GM12878 (cell line): ENCODE data around the gene PLPP1. TPM values are rescaled to one million over a fixed set of nuclear protein-coding genes. Genes with fewer than 3 reads are reported as not detected.

Experiments used
- ATAC-seq: fragments of 200-7000 bp; cut with Tn5 transposase; 3 replicates; pipeline ENCODE4 v1.9.1; 2020; ENCODE audit warnings: mild to moderate bottlenecking, moderate library complexity
- BruUV-seq: library from RNA; stranded (reverse); fragments of 400-500 nt; replicated peaks from 2 replicates; lab custom pipeline; 2021; lab: Mats Ljungman, UMichigan
- CTCF ChIA-PET: fragments of 300-600 bp; sonication (Branson Sonifier 250); formaldehyde crosslinking; extraction: SDS; loops from one replicate; lab custom pipeline; 2021; ENCODE audit warnings: inconsistent platforms; lab: Yijun Ruan, JAX
- POLR2A ChIA-PET: fragments of 350-600 bp; formaldehyde crosslinking; extraction: SDS; loops from one replicate; lab custom pipeline; 2021; ENCODE audit warnings: inconsistent platforms; lab: Charles Lee
- RAD21 ChIA-PET: fragments of 300-600 bp; sonication (Branson Sonifier 250); formaldehyde crosslinking; loops from one replicate; lab custom pipeline; 2023; ENCODE audit warnings: antibody characterized with exemption; ENCODE audit not compliant: unreplicated experiment; lab: Charles Lee
- SMC1A ChIA-PET: fragments of 300-600 bp; sonication (Branson Sonifier 250); formaldehyde crosslinking; loops from one replicate; lab custom pipeline; 2023; ENCODE audit not compliant: unreplicated experiment, uncharacterized antibody; lab: Charles Lee
- DNase-seq: peaks from one replicate; pipeline ENCODE4 v3.0.0-alpha.2; 2011; ENCODE audit warnings: low read depth, low spot score
- FAIRE-seq: peaks from 3 replicates; lab custom pipeline; 2011; peaks lifted over from hg19 to GRCh38; lab: Jason Lieb, UNC
- H2AFZ ChIP-seq: 2 replicates; pipeline ENCODE4 v1.6.0; 2011; ENCODE audit warnings: low read depth, low read length, control low read depth; ENCODE audit not compliant: control insufficient read depth
- H3K27ac ChIP-seq: 2 replicates; pipeline ENCODE4 v1.5.1; 2011; ENCODE audit warnings: control low read depth; ENCODE audit not compliant: control insufficient read depth, insufficient read depth
- H3K27me3 ChIP-seq, 2 experiments: replicated peaks in 1 of 2; 2 replicates each; pipeline versions ENCODE4 v1.6.0 to v1.6.1; 2011; ENCODE audit warnings: low read length in 1 of 2; ENCODE audit not compliant: control insufficient read depth in 2 of 2, insufficient read depth in 2 of 2
- H3K36me3 ChIP-seq, 2 experiments: 2 replicates each; pipeline ENCODE4 v1.5.1; 2011; ENCODE audit warnings: low read length in 1 of 2; ENCODE audit not compliant: control insufficient read depth in 2 of 2, insufficient read depth in 2 of 2
- H3K4me1 ChIP-seq: 2 replicates; pipeline ENCODE4 v1.6.1; 2011; ENCODE audit warnings: mild to moderate bottlenecking, low read length, moderate library complexity, mixed read lengths; ENCODE audit not compliant: control insufficient read depth, insufficient read depth
- H3K4me2 ChIP-seq: 2 replicates; pipeline ENCODE4 v1.6.0; 2011; ENCODE audit warnings: control low read depth; ENCODE audit not compliant: control insufficient read depth, insufficient read depth
- H3K4me3 ChIP-seq: fragments of 200-600 bp; sonication (generic); 2 replicates; pipeline ENCODE4 v1.5.1; 2016
- H3K79me2 ChIP-seq: 2 replicates; pipeline ENCODE4 v1.6.0; 2011; ENCODE audit warnings: low read length; ENCODE audit not compliant: control insufficient read depth, insufficient read depth
- H3K9ac ChIP-seq: 2 replicates; pipeline ENCODE4 v1.8.0; 2011; ENCODE audit warnings: low read length, control low read depth, mixed read lengths; ENCODE audit not compliant: control insufficient read depth, insufficient read depth
- H3K9me3 ChIP-seq: replicated peaks from 3 replicates; pipeline ENCODE4 v1.5.1; 2011; ENCODE audit warnings: mild to moderate bottlenecking, low read length; ENCODE audit not compliant: control insufficient read depth, insufficient read depth
- H4K20me1 ChIP-seq: 2 replicates; pipeline ENCODE4 v1.6.0; 2011; ENCODE audit not compliant: control insufficient read depth, insufficient read depth
- FOS ChIP-seq: IDR thresholded peaks from 3 replicates; pipeline ENCODE4 v1.6.1; 2011; ENCODE audit warnings: borderline replicate concordance; ENCODE audit not compliant: insufficient read length; ENCODE audit errors: extremely low read depth
- FOXM1 ChIP-seq: IDR thresholded peaks from 2 replicates; pipeline ENCODE4 v1.6.1; 2012; ENCODE audit warnings: low read depth, mild to moderate bottlenecking, inconsistent platforms, low read length, moderate library complexity
- MLLT1 ChIP-seq: fragments of 450-650 bp; IDR thresholded peaks from 2 replicates; pipeline ENCODE4 v1.6.1; 2016; ENCODE audit warnings: mild to moderate bottlenecking
- NFYA ChIP-seq: IDR thresholded peaks from 2 replicates; pipeline ENCODE4 v1.6.1; 2011; ENCODE audit warnings: low read depth, mild to moderate bottlenecking, low read length, improper control_type of control experiment, borderline replicate concordance
- NFYB ChIP-seq: IDR thresholded peaks from 2 replicates; pipeline ENCODE4 v1.6.1; 2011; ENCODE audit warnings: low read depth, mild to moderate bottlenecking, low read length, improper control_type of control experiment, moderate library complexity; ENCODE audit not compliant: insufficient read depth
- POLR2AphosphoS5 ChIP-seq: IDR thresholded peaks from 2 replicates; pipeline ENCODE4 v1.6.1; 2011; ENCODE audit warnings: mild to moderate bottlenecking, low read length, inconsistent platforms
- RUNX3 ChIP-seq: IDR thresholded peaks from 2 replicates; pipeline ENCODE4 v1.6.1; 2012; ENCODE audit warnings: low read length, inconsistent platforms
- SIX5 ChIP-seq: IDR thresholded peaks from 2 replicates; pipeline ENCODE4 v1.6.1; 2011; ENCODE audit warnings: mild to moderate bottlenecking, low read depth, low read length, moderate library complexity; ENCODE audit not compliant: severe bottlenecking
- WRNIP1 ChIP-seq: IDR thresholded peaks from 2 replicates; pipeline ENCODE4 v1.6.1; 2011; ENCODE audit warnings: low read depth, low read length, improper control_type of control experiment, borderline replicate concordance
- ZBTB40 ChIP-seq: fragments of 450-650 bp; IDR thresholded peaks from 2 replicates; pipeline ENCODE4 v1.6.1; 2016; ENCODE audit warnings: mild to moderate bottlenecking, moderate library complexity, borderline replicate concordance
- ZNF622 ChIP-seq: fragments of 450-650 bp; IDR thresholded peaks from 2 replicates; pipeline ENCODE4 v1.6.1; 2017; ENCODE audit warnings: mild to moderate bottlenecking, inconsistent platforms
- WGBS: methylation state at CpG from one replicate; pipeline ENCODE4 v1.1.6; 2016; ENCODE audit warnings: low lambda C conversion rate; ENCODE audit not compliant: insufficient replicate concordance, insufficient coverage; ENCODE audit errors: missing lambda C conversion rate; 5-methylcytosine and 5-hydroxymethylcytosine counted together
- in situ Hi-C: fragments of 300-500 bp; cut with MboI; formaldehyde crosslinking; loops from 9 replicates; pipeline ENCODE4 v1.14.3; 2018; ENCODE audit warnings: mixed read lengths
- intact Hi-C: fragments of 100-400 bp; cut with micrococcal nuclease; formaldehyde crosslinking; loops from one replicate; pipeline ENCODE4 v1.14.2; 2022; ENCODE audit not compliant: unreplicated experiment
- polyA plus RNA-seq, 11 experiments: library from polyadenylated mRNA; depleted of rRNA in 4 of 11; unstranded in 6 of 11; stranded (reverse) in 5 of 11; fragments of >200 nt; fragmentation: Nextera tagmentation in 4 of 11; fragmentation: Illumina TruSeq in 1 of 11; extraction: Ambion mirVana in 4 of 11; extraction: Trizol in 1 of 11; gene quantifications; 1 replicate in 1 of 11; 2 replicates in 10 of 11; pipeline versions ENCODE4 v1.2.1 to v1.2.3, GENCODE V29; 2011 to 2016; ENCODE audit warnings: inconsistent platforms in 2 of 11, missing spikeins in 2 of 11, low read depth in 1 of 11
- total RNA-seq, 4 experiments: library from RNA; depleted of rRNA in 3 of 4; stranded (reverse); fragments of >200 nt in 3 of 4; fragmentation: Illumina TruSeq in 1 of 4; extraction: Trizol in 1 of 4; gene quantifications; 2 replicates each; pipeline versions ENCODE4 v1.2.1 to v1.2.3, GENCODE V29; 2013 to 2021

Gene PLPP1
- total and polyA plus RNA-seq, 10 of the 15 experiments (the other 5 are each of a cell fraction or from before 2014, with no cell fraction given), result 3.0 to 11.3 (median 8.1) TPM

GRCh38 chr5:55393501-55394175, 141.1 kb downstream of the PLPP1 start:
- intact Hi-C loops, result no loop called here
- CTCF ChIA-PET, result no interaction called here
- DNase-seq (no peak), ATAC-seq (no peak), FAIRE-seq (no peak)
- Histone ChIP-seq H4K20me1 (no peaks in the 10 kb centered on the region), H3K4me3 (no peak overlapping the region), H3K4me2 (no peak overlapping the region), H2AFZ (no peak overlapping the region), H3K27me3 (no peaks in the 10 kb centered on the region), H3K9me3 (peaks cover 5% of the 10 kb centered on the region; the same call in 2 of the 3 replicates), H3K36me3 (peaks cover 0 to 30% of the 10 kb centered on the region in 2 experiments; a peak in 3 of 4 replicates), H3K79me2 (no peaks in the 10 kb centered on the region), H3K27ac (no peak overlapping the region), H3K9ac (no peak overlapping the region), H3K4me1 (no peaks in the 10 kb centered on the region)
- WGBS, result 50% methylated on average over 2 of the region's 2 CpGs
- BruUV-seq, result no TSS peak
- in situ Hi-C loops, result no loop called here
- RAD21 ChIA-PET, result no interaction called here
- TF ChIP-seq ZNF622, result no peak
- no peak for TF ChIP-seq NFYA
- SMC1A ChIA-PET, result interaction anchor here (0.6 to 1.9 kb wide), 4 partner anchors 8 to 584 kb away, joined by 3 to 6 read pairs (median 6); no protein-coding TSS in a partner anchor
- POLR2A ChIA-PET, result no interaction called here

- peaks cover 0 to 32% of the 10 kb centered on the region in 2 experiments; a peak in 3 of 4 replicates for H3K36me3 ChIP-seq
- no peaks in the 10 kb centered on the region for H3K4me1 ChIP-seq
- no peak for FAIRE-seq
- no peak overlapping the region for H2AFZ ChIP-seq
- H3K9ac ChIP-seq, result no peak overlapping the region
- intact Hi-C loops, result no loop called here
- no peaks in the 10 kb centered on the region for H4K20me1 ChIP-seq
- RAD21 ChIA-PET, result no interaction called here
- no TSS peak for BruUV-seq
- no peak overlapping the region for H3K4me3 ChIP-seq
- no peak overlapping the region for H3K4me2 ChIP-seq
- POLR2A ChIA-PET, result interaction anchor here (0.7 kb wide), 1 partner anchor 32 kb away, joined by 4 read pairs; no protein-coding TSS in a partner anchor
- no peak overlapping the region for H3K27ac ChIP-seq
- no peaks in the 10 kb centered on the region for H3K27me3 ChIP-seq
- no peaks in the 10 kb centered on the region for H3K79me2 ChIP-seq
- H3K9me3 ChIP-seq, result peaks cover 5% of the 10 kb centered on the region; the same call in 2 of the 3 replicates
- no peak for ATAC-seq
- no peak for DNase-seq
- WGBS, result 100% methylated on average over 1 of the region's 1 CpG
- SMC1A ChIA-PET, result interaction anchor here (0.6 to 1.9 kb wide), 5 partner anchors 9 to 585 kb away, joined by 3 to 6 read pairs (median 5); no protein-coding TSS in a partner anchor
- in situ Hi-C loops, result no loop called here
- CTCF ChIA-PET, result no interaction called here
- TF ChIP-seq FOS (no peak), MLLT1 (no peak), FOXM1 (no peak), RUNX3 (no peak), POLR2AphosphoS5 (no peak), ZBTB40 (no peak), WRNIP1 (no peak), NFYB (no peak), SIX5 (no peak)
Observed at GRCh38 chr5:55392669-55393068, 142.1 kb downstream of the PLPP1 start.
